ENCODE measurements around the gene UBD. TPM values are rescaled to one million over a fixed set of nuclear protein-coding genes. Genes with fewer than 3 reads are reported as not detected.

UBD gene
- total RNA-seq, 2 donors from 2014 or later: 0.54 TPM; not detected in 1

DNA sequence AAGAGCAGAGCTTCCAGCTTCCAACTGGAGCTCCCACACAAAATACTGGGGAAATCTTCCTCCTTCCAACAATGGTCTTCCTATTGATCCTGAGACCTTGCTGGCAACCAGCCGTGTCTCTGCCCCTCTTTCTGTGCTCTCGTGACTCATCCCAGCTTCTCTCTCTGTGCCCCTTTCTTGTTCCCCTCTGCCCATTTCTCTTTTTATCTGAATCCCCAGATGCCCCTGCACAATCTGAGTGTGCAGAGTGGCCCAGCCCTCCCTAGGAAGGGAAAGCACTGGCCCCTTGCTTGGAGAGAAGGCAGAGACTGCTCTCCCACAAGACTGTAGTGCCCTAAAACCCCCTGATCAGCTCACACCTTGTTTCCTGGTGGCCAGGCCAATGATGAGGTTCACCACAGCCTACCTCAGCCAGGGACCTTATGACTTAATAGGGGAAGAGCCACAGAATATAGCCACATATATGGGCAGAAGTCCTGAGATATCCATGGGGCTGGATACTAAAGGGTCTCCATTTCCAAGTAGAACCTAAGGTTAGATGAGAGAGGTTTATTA lies 48.7 kb downstream of the UBD start:
- ATAC-seq: no peak
- no peaks in the 10 kb centered on the region for H3K9me3 Mint-ChIP-seq
- DNase-seq (ENCODE audit: low spot score in 2 of 2): no peak
- H3K27ac Mint-ChIP-seq: peak overlapping the region in 1 of 2 donors; percentile 0
- H3K36me3 Mint-ChIP-seq: no peaks in the 10 kb centered on the region

GRCh38 chr6:29510202-29510601 lies 49.3 kb downstream of the UBD start:
- no peak overlapping the region for H3K27ac Mint-ChIP-seq

DNA sequence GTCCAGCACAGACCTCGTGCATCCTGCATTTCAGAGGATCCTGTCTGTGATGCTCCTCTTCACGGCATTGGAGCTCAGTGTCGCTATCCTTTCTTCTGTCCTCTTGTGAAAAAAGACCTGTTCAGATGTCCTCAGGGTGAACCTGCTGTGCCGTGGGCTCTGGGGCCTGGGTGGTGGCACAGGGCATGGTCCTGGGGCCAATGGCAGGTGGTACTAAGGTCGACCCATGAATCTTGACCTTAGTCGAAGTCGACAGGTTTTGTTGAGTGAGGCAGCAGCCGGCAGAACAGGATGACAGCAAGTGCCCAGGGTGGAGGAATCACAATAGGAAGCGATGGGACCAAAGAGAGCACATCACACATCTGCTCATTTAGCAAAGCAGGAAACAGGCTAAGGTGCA lies 49.8 kb downstream of the UBD start:
- H3K27ac Mint-ChIP-seq: no peak overlapping the region

More at GRCh38 chr6:29510202-29510601, 49.3 kb downstream of the UBD start:
- Mint-ChIP-seq H3K9me3 (no peaks in the 10 kb centered on the region), H3K36me3 (no peaks in the 10 kb centered on the region)
- no peak for ATAC-seq
- DNase-seq (ENCODE audit: low spot score in 2 of 2): no peak

GRCh38 chr6:29509239-29509638 lies 50.3 kb downstream of the UBD start:
- DNase-seq (ENCODE audit: low spot score in 2 of 2) (no peak), ATAC-seq (peak in 1 of 2 donors; percentile 61)
- Mint-ChIP-seq H3K27ac (no peak overlapping the region), H3K9me3 (no peaks in the 10 kb centered on the region), H3K36me3 (no peaks in the 10 kb centered on the region)

More for the DNA sequence above, 49.8 kb downstream of the UBD start:
- Mint-ChIP-seq H3K9me3 (no peaks in the 10 kb centered on the region), H3K36me3 (no peaks in the 10 kb centered on the region)
- DNase-seq (ENCODE audit: low spot score in 2 of 2) (no peak), ATAC-seq (no peak)

DNA sequence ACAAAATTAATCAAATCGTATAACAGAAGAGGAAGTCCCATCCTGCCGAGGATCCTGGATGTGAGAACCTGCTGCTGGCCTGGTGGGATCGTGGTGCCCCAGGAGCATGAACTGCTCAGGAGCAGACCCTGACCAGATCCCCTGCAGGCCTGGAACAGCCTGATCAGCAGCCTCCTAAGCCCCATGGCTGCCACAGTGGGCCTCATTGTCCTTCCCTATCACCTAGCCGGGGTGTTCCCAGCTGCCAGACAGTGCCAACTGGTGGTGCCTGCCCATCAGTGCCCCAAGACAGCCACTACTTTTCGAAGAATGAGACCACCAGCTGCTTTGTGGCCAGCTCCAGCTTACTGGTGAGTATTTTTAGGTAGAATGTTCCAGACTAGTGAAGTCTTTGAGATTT lies 52.2 kb downstream of the UBD start:
- H3K36me3 Mint-ChIP-seq: no peaks in the 10 kb centered on the region
- H3K27ac Mint-ChIP-seq: no peak overlapping the region
- ATAC-seq: no peak
- DNase-seq (ENCODE audit: low spot score in 2 of 2): no peak
- no peaks in the 10 kb centered on the region for H3K9me3 Mint-ChIP-seq

- no peak for DNase-seq (ENCODE audit: low spot score in 2 of 2)
- Mint-ChIP-seq H3K27ac (no peak overlapping the region), H3K36me3 (no peaks in the 10 kb centered on the region), H3K9me3 (no peaks in the 10 kb centered on the region)
- ATAC-seq: no peak
Measured at GRCh38 chr6:29506446-29507067, 53.0 kb downstream of the UBD start.

DNA sequence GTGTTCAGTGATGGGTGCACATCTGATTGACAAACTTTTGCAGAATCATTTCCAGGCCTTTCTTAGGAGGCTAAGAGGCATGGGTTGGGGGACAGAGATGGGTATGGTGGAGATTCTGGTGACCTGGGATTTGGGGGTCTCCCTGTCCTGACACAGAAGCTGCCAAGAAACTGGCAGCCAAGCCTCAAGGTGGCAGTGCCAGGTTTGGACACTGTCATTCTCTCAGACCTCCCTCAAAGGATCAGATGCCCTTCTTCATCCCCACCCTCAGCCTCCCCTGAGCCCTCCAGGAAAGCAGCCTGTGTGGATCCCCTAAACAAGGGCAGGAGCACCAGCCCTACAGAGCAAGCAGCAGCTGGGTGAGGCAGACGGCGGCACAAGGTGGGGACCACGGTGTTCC lies 53.7 kb downstream of the UBD start:
- ATAC-seq: no peak
- H3K27ac Mint-ChIP-seq: peak overlapping the region in 1 of 2 donors; percentile 4

More for the DNA sequence above, 53.7 kb downstream of the UBD start:
- H3K36me3 Mint-ChIP-seq: no peaks in the 10 kb centered on the region
- DNase-seq (ENCODE audit: low spot score in 2 of 2): no peak
- H3K9me3 Mint-ChIP-seq: no peaks in the 10 kb centered on the region

Other genes starting within 250 kb of the UBD start
- gene OR5V1, start 190.9 kb downstream of the UBD start, total RNA-seq: not detected
- gene OR12D3, start 184.4 kb downstream of the UBD start, total RNA-seq: not detected
- not detected for gene OR12D2, start 164.1 kb downstream of the UBD start, total RNA-seq
- not detected for gene OR12D1, start 144.8 kb downstream of the UBD start, total RNA-seq
- not detected for gene OR10C1, start 120.4 kb downstream of the UBD start, total RNA-seq
- gene OR11A1, start 102.7 kb downstream of the UBD start, total RNA-seq: not detected
- not detected for gene OR2H1, start 102.6 kb downstream of the UBD start, total RNA-seq
- not detected for gene MAS1L, start 71.8 kb downstream of the UBD start, total RNA-seq
- not detected for gene OR2H2, start 25.4 kb upstream of the UBD start, total RNA-seq
- gene GABBR1, start 73.5 kb upstream of the UBD start, total RNA-seq: 10 to 100 TPM; 21.7 to 25.3 TPM
- gene MOG, start 97.4 kb upstream of the UBD start, total RNA-seq: not detected
- gene ZFP57, start 121.4 kb upstream of the UBD start, total RNA-seq: 1 to 10 TPM in 1 of 2 donors, not detected in 1; 5.9 TPM
- 100 to 1,000 TPM; 220 to 504 TPM for gene HLA-F, start 163.7 kb upstream of the UBD start, total RNA-seq